A549 (cell line): Measurements from ENCODE around the gene METRNL. TPM values are rescaled to one million over a fixed set of nuclear protein-coding genes. Genes with fewer than 3 reads are reported as not detected.

Experiments
- ATAC-seq, 2 experiments: fragments of 200-7000 bp in 1 of 2; fragments of >200 bp in 1 of 2; cut with Nextera tagmentation in 1 of 2; cut with Tn5 transposase in 1 of 2; 3 replicates each; pipeline versions ENCODE4 v1.8.0 to v1.9.1; 2018 to 2020; ENCODE audit warnings: mild to moderate bottlenecking in 1 of 2, moderate library complexity in 1 of 2
- CTCF ChIA-PET: fragments of 300-600 bp; sonication (Branson Sonifier 250); formaldehyde crosslinking; extraction: SDS; loops from one replicate; lab custom pipeline; 2021; ENCODE audit warnings: antibody characterized with exemption, inconsistent platforms; lab: Yijun Ruan, JAX
- POLR2A ChIA-PET: fragments of 350-600 bp; formaldehyde crosslinking; extraction: SDS; loops from one replicate; lab custom pipeline; 2021; ENCODE audit warnings: antibody characterized with exemption, inconsistent platforms; lab: Yijun Ruan, JAX
- DNase-seq, 2 experiments: peaks; one replicate each; pipeline versions ENCODE4 v3.0.0 to v3.0.0-alpha.2; 2011 to 2016; ENCODE audit warnings: low read depth in 1 of 2, low spot score in 1 of 2
- FAIRE-seq: peaks from 2 replicates; lab custom pipeline; 2011; peaks lifted over from hg19 to GRCh38; lab: Jason Lieb, UNC
- H3K27ac ChIP-seq, 2 experiments: fragments of >200 bp; sonication (Bioruptor Twin); formaldehyde crosslinking; 3 replicates each; pipeline ENCODE4 v1.5.1; 2016 to 2017
- H3K4me1 ChIP-seq: fragments of >200 bp; sonication (Bioruptor Twin); formaldehyde crosslinking; 3 replicates; pipeline ENCODE4 v1.6.1; 2016
- H3K4me2 ChIP-seq: fragments of >200 bp; sonication (Bioruptor Twin); formaldehyde crosslinking; 3 replicates; pipeline ENCODE4 v1.6.1; 2016
- H3K4me3 ChIP-seq: fragments of >200 bp; sonication (Bioruptor Twin); formaldehyde crosslinking; 3 replicates; pipeline ENCODE4 v1.5.1; 2016
- H3K9me3 ChIP-seq: fragments of >200 bp; sonication (Bioruptor Twin); formaldehyde crosslinking; 3 replicates; pipeline ENCODE4 v1.6.1; 2016
- CBX2 ChIP-seq: fragments of 200-600 bp; sonication (generic); IDR thresholded peaks from 2 replicates; pipeline ENCODE4 v1.6.1; 2016; ENCODE audit warnings: low read depth, mild to moderate bottlenecking, borderline replicate concordance
- CBX8 ChIP-seq: fragments of 200-600 bp; sonication (generic); IDR thresholded peaks from 2 replicates; pipeline ENCODE4 v1.6.1; 2016
- CHD2 ChIP-seq: fragments of 150-350 bp; IDR thresholded peaks from 2 replicates; pipeline ENCODE4 v1.6.1; 2014; ENCODE audit warnings: low read length; ENCODE audit not compliant: partially characterized antibody
- CHD4 ChIP-seq: fragments of 200-600 bp; sonication (generic); IDR thresholded peaks from 2 replicates; pipeline ENCODE4 v1.6.1; 2016; ENCODE audit warnings: antibody characterized with exemption, mild to moderate bottlenecking, borderline replicate concordance
- CTCF ChIP-seq: fragments of >200 bp; sonication (Bioruptor Twin); formaldehyde crosslinking; IDR thresholded peaks from 3 replicates; pipeline ENCODE4 v1.5.1; 2016
- E2F6 ChIP-seq: IDR thresholded peaks from 2 replicates; pipeline ENCODE4 v1.6.1; 2012; ENCODE audit warnings: low read depth, borderline replicate concordance
- EHF ChIP-seq: fragments of 250-450 bp; sonication (Bioruptor Pico); IDR thresholded peaks from 2 replicates; pipeline ENCODE4 v1.5.0; 2020; ENCODE audit warnings: mild to moderate bottlenecking
- ESRRA ChIP-seq: fragments of 150-350 bp; IDR thresholded peaks from 2 replicates; pipeline ENCODE4 v1.6.1; 2014; ENCODE audit warnings: mild to moderate bottlenecking, low read length, borderline replicate concordance
- FOSB ChIP-seq: fragments of 250-450 bp; sonication (Bioruptor Pico); IDR thresholded peaks from 2 replicates; pipeline ENCODE4 v1.5.0; 2020; ENCODE audit warnings: mild to moderate bottlenecking, moderate library complexity
- FOXS1 ChIP-seq: fragments of 250-450 bp; sonication (Bioruptor Pico); IDR thresholded peaks from 2 replicates; pipeline ENCODE4 v1.5.0; 2020; ENCODE audit warnings: mild to moderate bottlenecking, moderate library complexity
- HDAC2 ChIP-seq: fragments of 200-600 bp; sonication (generic); IDR thresholded peaks from 2 replicates; pipeline ENCODE4 v1.6.1; 2016
- HOXB13 ChIP-seq: fragments of 250-450 bp; sonication (Bioruptor Pico); IDR thresholded peaks from 2 replicates; pipeline ENCODE4 v1.5.0; 2020; ENCODE audit warnings: low read depth, mild to moderate bottlenecking, moderate library complexity
- HOXB5 ChIP-seq: fragments of 250-450 bp; sonication (Bioruptor Pico); IDR thresholded peaks from 2 replicates; pipeline ENCODE4 v1.5.0; 2020; ENCODE audit warnings: mild to moderate bottlenecking, moderate library complexity
- JUNB ChIP-seq: fragments of >200 bp; sonication (Bioruptor Twin); formaldehyde crosslinking; IDR thresholded peaks from 2 replicates; pipeline ENCODE4 v1.6.1; 2016
- KDM5A ChIP-seq: fragments of 200-600 bp; sonication (generic); IDR thresholded peaks from 2 replicates; pipeline ENCODE4 v1.6.1; 2016; ENCODE audit warnings: antibody characterized with exemption, mild to moderate bottlenecking
- MYC ChIP-seq: IDR thresholded peaks from 2 replicates; pipeline ENCODE4 v1.6.1; 2012; ENCODE audit warnings: mild to moderate bottlenecking, inconsistent platforms, low read length, improper control_type of control experiment, borderline replicate concordance
- NPAS2 ChIP-seq: fragments of 250-450 bp; sonication (Bioruptor Pico); IDR thresholded peaks from 2 replicates; pipeline ENCODE4 v1.8.0; 2022; ENCODE audit warnings: mild to moderate bottlenecking, moderate library complexity, borderline replicate concordance
- PHF8 ChIP-seq: fragments of 200-600 bp; sonication (generic); IDR thresholded peaks from 2 replicates; pipeline ENCODE4 v1.6.1; 2016; ENCODE audit warnings: low read depth, mild to moderate bottlenecking, antibody characterized with exemption, moderate library complexity, borderline replicate concordance
- RAD21 ChIP-seq, 2 experiments: fragments of >200 bp in 1 of 2; sonication (Bioruptor Twin) in 1 of 2; formaldehyde crosslinking in 1 of 2; IDR thresholded peaks in 1 of 2; conservative IDR thresholded peaks in 1 of 2; 2 replicates in 1 of 2; 3 replicates in 1 of 2; pipeline ENCODE4 v1.6.1; 2012 to 2018; ENCODE audit warnings: inconsistent platforms in 1 of 2
- RARB ChIP-seq: fragments of 250-450 bp; sonication (Bioruptor Pico); IDR thresholded peaks from 2 replicates; pipeline ENCODE4 v1.8.0; 2021; ENCODE audit warnings: mild to moderate bottlenecking, moderate library complexity
- RNF2 ChIP-seq: fragments of 200-600 bp; sonication (generic); IDR thresholded peaks from 2 replicates; pipeline ENCODE4 v1.6.1; 2016; ENCODE audit warnings: low read depth, mild to moderate bottlenecking, antibody characterized with exemption, moderate library complexity, borderline replicate concordance
- SREBF2 ChIP-seq: fragments of 450-650 bp; IDR thresholded peaks from 2 replicates; pipeline ENCODE4 v1.6.1; 2014; ENCODE audit warnings: mild to moderate bottlenecking, moderate library complexity
- TFCP2L1 ChIP-seq: fragments of 250-450 bp; sonication (Bioruptor Pico); IDR thresholded peaks from 2 replicates; pipeline ENCODE4 v1.5.0; 2021; ENCODE audit warnings: mild to moderate bottlenecking
- TP53 ChIP-seq: fragments of 250-450 bp; sonication (Bioruptor Pico); IDR thresholded peaks from 2 replicates; pipeline ENCODE4 v1.5.0; 2021; ENCODE audit warnings: mild to moderate bottlenecking, moderate library complexity
- ZSCAN20 ChIP-seq: fragments of 250-450 bp; sonication (Bioruptor Pico); IDR thresholded peaks from 2 replicates; pipeline ENCODE4 v1.8.0; 2022; ENCODE audit warnings: mild to moderate bottlenecking, moderate library complexity
- WGBS: methylation state at CpG from one replicate; pipeline ENCODE4 v1.1.6; 2017; ENCODE audit errors: missing lambda C conversion rate; 5-methylcytosine and 5-hydroxymethylcytosine counted together
- polyA plus RNA-seq, 4 experiments: library from polyadenylated mRNA; depleted of rRNA in 3 of 4; stranded (reverse); fragments of >200 nt; fragmentation: RNase III in 1 of 4; extraction: RNeasy Plus Mini Kit Qiagen cat#74134 plus additional on column Dnase treatment in 1 of 4; gene quantifications; 2 replicates in 3 of 4; 3 replicates in 1 of 4; pipeline ENCODE4 v1.2.3, GENCODE V29; 2011 to 2017
- TF ChIP-seq, protein P1 (sequence below): fragments of 200-600 bp; sonication (generic); IDR thresholded peaks from 2 replicates; pipeline ENCODE4 v1.6.1; 2016; ENCODE audit warnings: antibody characterized with exemption, mild to moderate bottlenecking, moderate library complexity
- TF ChIP-seq, protein P2 (sequence below): fragments of >200 bp; sonication (Bioruptor Twin); formaldehyde crosslinking; IDR thresholded peaks from 3 replicates; pipeline ENCODE4 v1.6.1; 2016
- TF ChIP-seq, protein P3 (sequence below): fragments of >200 bp; sonication (Bioruptor Twin); formaldehyde crosslinking; IDR thresholded peaks from 2 replicates; pipeline ENCODE4 v1.6.1; 2016

The METRNL gene
- polyA plus RNA-seq, 2 of the 4 experiments (the other 2 are of a cell fraction): 1.7 to 6.4 TPM

- no peak for FAIRE-seq
- POLR2A ChIA-PET: no interaction called here
- TF ChIP-seq ESRRA (no peak), RNF2 (no peak), MYC (no peak), HOXB13 (no peak), EHF (no peak), JUNB (no peak), ZSCAN20 (no peak), TP53 (no peak), FOSB (CRISPR knock-in tag) (no peak), FOXS1 (CRISPR knock-in tag) (no peak), CHD2 (no peak), E2F6 (no peak), CBX8 (no peak)
- TF ChIP-seq, protein P1, sequence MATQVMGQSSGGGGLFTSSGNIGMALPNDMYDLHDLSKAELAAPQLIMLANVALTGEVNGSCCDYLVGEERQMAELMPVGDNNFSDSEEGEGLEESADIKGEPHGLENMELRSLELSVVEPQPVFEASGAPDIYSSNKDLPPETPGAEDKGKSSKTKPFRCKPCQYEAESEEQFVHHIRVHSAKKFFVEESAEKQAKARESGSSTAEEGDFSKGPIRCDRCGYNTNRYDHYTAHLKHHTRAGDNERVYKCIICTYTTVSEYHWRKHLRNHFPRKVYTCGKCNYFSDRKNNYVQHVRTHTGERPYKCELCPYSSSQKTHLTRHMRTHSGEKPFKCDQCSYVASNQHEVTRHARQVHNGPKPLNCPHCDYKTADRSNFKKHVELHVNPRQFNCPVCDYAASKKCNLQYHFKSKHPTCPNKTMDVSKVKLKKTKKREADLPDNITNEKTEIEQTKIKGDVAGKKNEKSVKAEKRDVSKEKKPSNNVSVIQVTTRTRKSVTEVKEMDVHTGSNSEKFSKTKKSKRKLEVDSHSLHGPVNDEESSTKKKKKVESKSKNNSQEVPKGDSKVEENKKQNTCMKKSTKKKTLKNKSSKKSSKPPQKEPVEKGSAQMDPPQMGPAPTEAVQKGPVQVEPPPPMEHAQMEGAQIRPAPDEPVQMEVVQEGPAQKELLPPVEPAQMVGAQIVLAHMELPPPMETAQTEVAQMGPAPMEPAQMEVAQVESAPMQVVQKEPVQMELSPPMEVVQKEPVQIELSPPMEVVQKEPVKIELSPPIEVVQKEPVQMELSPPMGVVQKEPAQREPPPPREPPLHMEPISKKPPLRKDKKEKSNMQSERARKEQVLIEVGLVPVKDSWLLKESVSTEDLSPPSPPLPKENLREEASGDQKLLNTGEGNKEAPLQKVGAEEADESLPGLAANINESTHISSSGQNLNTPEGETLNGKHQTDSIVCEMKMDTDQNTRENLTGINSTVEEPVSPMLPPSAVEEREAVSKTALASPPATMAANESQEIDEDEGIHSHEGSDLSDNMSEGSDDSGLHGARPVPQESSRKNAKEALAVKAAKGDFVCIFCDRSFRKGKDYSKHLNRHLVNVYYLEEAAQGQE: no peak
These were observed 44.9 kb upstream of the METRNL start for GRCh38 chr17:83034525-83034924.

GRCh38 chr17:83035722-83036121 lies 43.7 kb upstream of the METRNL start:
- ChIA-PET CTCF (interaction anchor here (1.6 kb wide), 1 partner anchor 254 kb away, joined by 4 read pairs; no protein-coding TSS in a partner anchor), POLR2A (no interaction called here)
- Histone ChIP-seq H3K27ac (no peak overlapping the region), H3K4me1 (no peaks in the 10 kb centered on the region), H3K4me2 (no peak overlapping the region), H3K4me3 (no peak overlapping the region), H3K9me3 (peaks cover 10% of the 10 kb centered on the region; the same call in 2 of the 3 replicates)
- FAIRE-seq (no peak), DNase-seq (no peak), ATAC-seq (no peak)
- no peak for TF ChIP-seq JUNB
- no peak for TF ChIP-seq HDAC2
- no peak for TF ChIP-seq SREBF2
- no peak for TF ChIP-seq RARB
- TF ChIP-seq FOXS1 (CRISPR knock-in tag): no peak
- no peak for TF ChIP-seq PHF8
- no peak for TF ChIP-seq NPAS2 (CRISPR knock-in tag)
- TF ChIP-seq, protein P2, sequence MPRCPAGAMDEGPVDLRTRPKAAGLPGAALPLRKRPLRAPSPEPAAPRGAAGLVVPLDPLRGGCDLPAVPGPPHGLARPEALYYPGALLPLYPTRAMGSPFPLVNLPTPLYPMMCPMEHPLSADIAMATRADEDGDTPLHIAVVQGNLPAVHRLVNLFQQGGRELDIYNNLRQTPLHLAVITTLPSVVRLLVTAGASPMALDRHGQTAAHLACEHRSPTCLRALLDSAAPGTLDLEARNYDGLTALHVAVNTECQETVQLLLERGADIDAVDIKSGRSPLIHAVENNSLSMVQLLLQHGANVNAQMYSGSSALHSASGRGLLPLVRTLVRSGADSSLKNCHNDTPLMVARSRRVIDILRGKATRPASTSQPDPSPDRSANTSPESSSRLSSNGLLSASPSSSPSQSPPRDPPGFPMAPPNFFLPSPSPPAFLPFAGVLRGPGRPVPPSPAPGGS: no peak
- TF ChIP-seq CBX2: no peak
- no peak for TF ChIP-seq HOXB5
- no peak for TF ChIP-seq MYC
- TF ChIP-seq CHD4: no peak
- TF ChIP-seq KDM5A: no peak
- TF ChIP-seq RAD21 (conservative IDR thresholded peaks at IDR 0.05 in 1 of 2, IDR thresholded peaks at IDR 0.05 in 1 of 2): no peak
- TF ChIP-seq CHD2: no peak
- no peak for TF ChIP-seq CTCF
- TF ChIP-seq, protein P3, sequence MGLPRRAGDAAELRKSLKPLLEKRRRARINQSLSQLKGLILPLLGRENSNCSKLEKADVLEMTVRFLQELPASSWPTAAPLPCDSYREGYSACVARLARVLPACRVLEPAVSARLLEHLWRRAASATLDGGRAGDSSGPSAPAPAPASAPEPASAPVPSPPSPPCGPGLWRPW: no peak
- TF ChIP-seq TFCP2L1: no peak
- WGBS: 92% methylated on average over 13 of the region's 13 CpGs

More at GRCh38 chr17:83034525-83034924, 44.9 kb upstream of the METRNL start:
- ATAC-seq: no peak
- Histone ChIP-seq H3K4me3 (no peak overlapping the region), H3K4me2 (no peak overlapping the region), H3K9me3 (no peaks in the 10 kb centered on the region), H3K4me1 (no peaks in the 10 kb centered on the region), H3K27ac (no peak overlapping the region)
- 94% methylated on average over 14 of the region's 14 CpGs for WGBS
- CTCF ChIA-PET: interaction anchor here (1.6 kb wide), 1 partner anchor 252 kb away, joined by 4 read pairs; no protein-coding TSS in a partner anchor
- no peak for DNase-seq
